Measurements from ENCODE around the gene IL1F10.

DNA sequence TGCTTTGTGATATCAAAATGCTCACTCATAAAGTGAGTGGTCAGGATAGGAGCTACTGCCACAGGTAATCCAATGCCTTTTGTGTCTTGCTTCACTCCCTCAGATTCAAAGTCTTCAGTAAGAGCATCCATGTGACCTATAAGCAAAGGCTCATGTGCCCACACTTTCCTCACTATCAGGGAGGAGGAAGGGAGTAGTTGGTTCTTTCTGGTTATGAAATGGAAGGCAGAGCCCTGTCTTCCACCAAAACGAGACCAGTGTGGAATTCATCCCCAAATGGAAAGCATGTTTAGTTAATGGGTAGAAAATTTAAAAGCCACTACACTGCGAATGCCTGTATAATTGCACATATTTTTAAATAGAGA lies 25.8 kb downstream of the IL1F10 start:
- TF ChIP-seq, protein P1, sequence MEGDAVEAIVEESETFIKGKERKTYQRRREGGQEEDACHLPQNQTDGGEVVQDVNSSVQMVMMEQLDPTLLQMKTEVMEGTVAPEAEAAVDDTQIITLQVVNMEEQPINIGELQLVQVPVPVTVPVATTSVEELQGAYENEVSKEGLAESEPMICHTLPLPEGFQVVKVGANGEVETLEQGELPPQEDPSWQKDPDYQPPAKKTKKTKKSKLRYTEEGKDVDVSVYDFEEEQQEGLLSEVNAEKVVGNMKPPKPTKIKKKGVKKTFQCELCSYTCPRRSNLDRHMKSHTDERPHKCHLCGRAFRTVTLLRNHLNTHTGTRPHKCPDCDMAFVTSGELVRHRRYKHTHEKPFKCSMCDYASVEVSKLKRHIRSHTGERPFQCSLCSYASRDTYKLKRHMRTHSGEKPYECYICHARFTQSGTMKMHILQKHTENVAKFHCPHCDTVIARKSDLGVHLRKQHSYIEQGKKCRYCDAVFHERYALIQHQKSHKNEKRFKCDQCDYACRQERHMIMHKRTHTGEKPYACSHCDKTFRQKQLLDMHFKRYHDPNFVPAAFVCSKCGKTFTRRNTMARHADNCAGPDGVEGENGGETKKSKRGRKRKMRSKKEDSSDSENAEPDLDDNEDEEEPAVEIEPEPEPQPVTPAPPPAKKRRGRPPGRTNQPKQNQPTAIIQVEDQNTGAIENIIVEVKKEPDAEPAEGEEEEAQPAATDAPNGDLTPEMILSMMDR (conservative IDR thresholded peaks at IDR 0.05; ENCODE audit: low read depth, low read length) = no peak
- no peak for TF ChIP-seq EZH2 (IDR thresholded peaks at IDR 0.05; ENCODE audit: borderline replicate concordance, low read depth, low read length, poor library complexity, severe bottlenecking)

Data from A673 (cell line).